GM10266 (cell line): ENCODE measurements around the gene PEBP1.

Experiments
- DNase-seq: peaks from one replicate; pipeline ENCODE4 v3.0.0; 2012; ENCODE audit errors: extremely low spot score
- CTCF ChIP-seq: IDR thresholded peaks from 2 replicates; pipeline ENCODE4 v1.5.1; 2012; ENCODE audit warnings: mild to moderate bottlenecking, low read depth; ENCODE audit not compliant: control insufficient read depth, insufficient read depth; ENCODE audit errors: missing control alignments

The PEBP1 gene

GRCh38 chr12:118183155-118183554 lies 47.2 kb downstream of the PEBP1 start:
- no peak for DNase-seq
- TF ChIP-seq CTCF: no peak

- no peak for TF ChIP-seq CTCF
- no peak for DNase-seq
Measured at GRCh38 chr12:118183711-118184110, 47.8 kb downstream of the PEBP1 start.

- no peak for TF ChIP-seq CTCF
- no peak for DNase-seq
Measured at GRCh38 chr12:118185602-118186397, 49.9 kb downstream of the PEBP1 start.

- no peak for TF ChIP-seq CTCF
Measured at GRCh38 chr12:118187751-118188435, 52.0 kb downstream of the PEBP1 start.

GRCh38 chr12:118188690-118189371 lies 52.9 kb downstream of the PEBP1 start:
- no peak for TF ChIP-seq CTCF
- DNase-seq: no peak

More at GRCh38 chr12:118187751-118188435, 52.0 kb downstream of the PEBP1 start:
- DNase-seq: no peak

- TF ChIP-seq CTCF: no peak
- DNase-seq: no peak
Measured at GRCh38 chr12:118189741-118190191, 53.8 kb downstream of the PEBP1 start.
